ENCODE results near the gene NRL. TPM values are rescaled to one million over a fixed set of nuclear protein-coding genes. Genes with fewer than 3 reads are reported as not detected.
A peak's percentile ranks its signal among the peaks of the same experiment; 100 is the strongest.

NRL gene
- total and polyA plus RNA-seq, 10 of the 15 experiments (the other 5 are each of a cell fraction or from before 2014, with no cell fraction given): 0.11 to 4.4 (median 2.2) TPM

- TF ChIP-seq ZBTB40 (IDR thresholded peaks at IDR 0.05; ENCODE audit: borderline replicate concordance) (no peak), BCL11A (IDR thresholded peaks at IDR 0.05; ENCODE audit: low read depth, low read length) (no peak), JUND (IDR thresholded peaks at IDR 0.05; ENCODE audit: low read depth, low read length) (no peak), MYB (IDR thresholded peaks at IDR 0.05; ENCODE audit: borderline replicate concordance, low read depth, low read length) (no peak), SREBF2 (IDR thresholded peaks at IDR 0.05; ENCODE audit: low read length) (no peak), BCLAF1 (IDR thresholded peaks at IDR 0.05) (no peak), MLLT1 (IDR thresholded peaks at IDR 0.05) (no peak), ZNF207 (IDR thresholded peaks at IDR 0.05; ENCODE audit: borderline replicate concordance) (peak; percentile 48; the same call in 1 of the 2 replicates), ASH2L (IDR thresholded peaks at IDR 0.05; ENCODE audit: borderline replicate concordance, low read depth) (peak; percentile 88; the same call in 1 of the 2 replicates), POU2F2 (IDR thresholded peaks at IDR 0.05; ENCODE audit: borderline replicate concordance, low read depth, low read length) (no peak)
- TF ChIP-seq, protein P1, sequence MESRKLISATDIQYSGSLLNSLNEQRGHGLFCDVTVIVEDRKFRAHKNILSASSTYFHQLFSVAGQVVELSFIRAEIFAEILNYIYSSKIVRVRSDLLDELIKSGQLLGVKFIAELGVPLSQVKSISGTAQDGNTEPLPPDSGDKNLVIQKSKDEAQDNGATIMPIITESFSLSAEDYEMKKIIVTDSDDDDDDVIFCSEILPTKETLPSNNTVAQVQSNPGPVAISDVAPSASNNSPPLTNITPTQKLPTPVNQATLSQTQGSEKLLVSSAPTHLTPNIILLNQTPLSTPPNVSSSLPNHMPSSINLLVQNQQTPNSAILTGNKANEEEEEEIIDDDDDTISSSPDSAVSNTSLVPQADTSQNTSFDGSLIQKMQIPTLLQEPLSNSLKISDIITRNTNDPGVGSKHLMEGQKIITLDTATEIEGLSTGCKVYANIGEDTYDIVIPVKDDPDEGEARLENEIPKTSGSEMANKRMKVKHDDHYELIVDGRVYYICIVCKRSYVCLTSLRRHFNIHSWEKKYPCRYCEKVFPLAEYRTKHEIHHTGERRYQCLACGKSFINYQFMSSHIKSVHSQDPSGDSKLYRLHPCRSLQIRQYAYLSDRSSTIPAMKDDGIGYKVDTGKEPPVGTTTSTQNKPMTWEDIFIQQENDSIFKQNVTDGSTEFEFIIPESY (IDR thresholded peaks at IDR 0.05): no peak
- TF ChIP-seq, protein P2, sequence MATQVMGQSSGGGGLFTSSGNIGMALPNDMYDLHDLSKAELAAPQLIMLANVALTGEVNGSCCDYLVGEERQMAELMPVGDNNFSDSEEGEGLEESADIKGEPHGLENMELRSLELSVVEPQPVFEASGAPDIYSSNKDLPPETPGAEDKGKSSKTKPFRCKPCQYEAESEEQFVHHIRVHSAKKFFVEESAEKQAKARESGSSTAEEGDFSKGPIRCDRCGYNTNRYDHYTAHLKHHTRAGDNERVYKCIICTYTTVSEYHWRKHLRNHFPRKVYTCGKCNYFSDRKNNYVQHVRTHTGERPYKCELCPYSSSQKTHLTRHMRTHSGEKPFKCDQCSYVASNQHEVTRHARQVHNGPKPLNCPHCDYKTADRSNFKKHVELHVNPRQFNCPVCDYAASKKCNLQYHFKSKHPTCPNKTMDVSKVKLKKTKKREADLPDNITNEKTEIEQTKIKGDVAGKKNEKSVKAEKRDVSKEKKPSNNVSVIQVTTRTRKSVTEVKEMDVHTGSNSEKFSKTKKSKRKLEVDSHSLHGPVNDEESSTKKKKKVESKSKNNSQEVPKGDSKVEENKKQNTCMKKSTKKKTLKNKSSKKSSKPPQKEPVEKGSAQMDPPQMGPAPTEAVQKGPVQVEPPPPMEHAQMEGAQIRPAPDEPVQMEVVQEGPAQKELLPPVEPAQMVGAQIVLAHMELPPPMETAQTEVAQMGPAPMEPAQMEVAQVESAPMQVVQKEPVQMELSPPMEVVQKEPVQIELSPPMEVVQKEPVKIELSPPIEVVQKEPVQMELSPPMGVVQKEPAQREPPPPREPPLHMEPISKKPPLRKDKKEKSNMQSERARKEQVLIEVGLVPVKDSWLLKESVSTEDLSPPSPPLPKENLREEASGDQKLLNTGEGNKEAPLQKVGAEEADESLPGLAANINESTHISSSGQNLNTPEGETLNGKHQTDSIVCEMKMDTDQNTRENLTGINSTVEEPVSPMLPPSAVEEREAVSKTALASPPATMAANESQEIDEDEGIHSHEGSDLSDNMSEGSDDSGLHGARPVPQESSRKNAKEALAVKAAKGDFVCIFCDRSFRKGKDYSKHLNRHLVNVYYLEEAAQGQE (IDR thresholded peaks at IDR 0.05; ENCODE audit: low read depth, low read length): no peak
Observed at GRCh38 chr14:24135834-24136683, 21.3 kb upstream of the NRL start, which contains the start of gene PSME1 (continued).

Measured in GM12878 (cell line).